Nephron progenitor cell (in vitro differentiated cells): ENCODE results near the gene PGPEP1.

Experiments used
- DNase-seq: peaks from one replicate; pipeline ENCODE4 v3.0.0; 2021
- H3K27ac Mint-ChIP-seq: 2 replicates; pipeline ENCODE4 v1.8.0; 2021; ENCODE audit warnings: mild to moderate bottlenecking, moderate library complexity, mixed read lengths
- H3K27me3 Mint-ChIP-seq: 2 replicates; pipeline ENCODE4 v1.8.0; 2021; ENCODE audit warnings: mild to moderate bottlenecking, low read depth, mixed read lengths; ENCODE audit not compliant: poor library complexity
- H3K36me3 Mint-ChIP-seq: 2 replicates; pipeline ENCODE4 v1.8.0; 2021; ENCODE audit warnings: low read depth, mixed read lengths
- H3K4me1 Mint-ChIP-seq: 2 replicates; pipeline ENCODE4 v1.8.0; 2021; ENCODE audit warnings: mixed read lengths
- H3K4me3 Mint-ChIP-seq: 2 replicates; pipeline ENCODE4 v1.8.0; 2021; ENCODE audit warnings: mild to moderate bottlenecking, moderate library complexity, mixed read lengths
- H3K9me3 Mint-ChIP-seq: 2 replicates; pipeline ENCODE4 v1.8.0; 2021; ENCODE audit warnings: mild to moderate bottlenecking, moderate library complexity, mixed read lengths
- TF ChIP-seq, protein P1 (sequence below): fragments of 200-600 bp; sonication (generic); IDR thresholded peaks from 2 replicates; pipeline ENCODE4 v1.5.0; 2021; ENCODE audit warnings: antibody characterized with exemption

PGPEP1 gene

DNA sequence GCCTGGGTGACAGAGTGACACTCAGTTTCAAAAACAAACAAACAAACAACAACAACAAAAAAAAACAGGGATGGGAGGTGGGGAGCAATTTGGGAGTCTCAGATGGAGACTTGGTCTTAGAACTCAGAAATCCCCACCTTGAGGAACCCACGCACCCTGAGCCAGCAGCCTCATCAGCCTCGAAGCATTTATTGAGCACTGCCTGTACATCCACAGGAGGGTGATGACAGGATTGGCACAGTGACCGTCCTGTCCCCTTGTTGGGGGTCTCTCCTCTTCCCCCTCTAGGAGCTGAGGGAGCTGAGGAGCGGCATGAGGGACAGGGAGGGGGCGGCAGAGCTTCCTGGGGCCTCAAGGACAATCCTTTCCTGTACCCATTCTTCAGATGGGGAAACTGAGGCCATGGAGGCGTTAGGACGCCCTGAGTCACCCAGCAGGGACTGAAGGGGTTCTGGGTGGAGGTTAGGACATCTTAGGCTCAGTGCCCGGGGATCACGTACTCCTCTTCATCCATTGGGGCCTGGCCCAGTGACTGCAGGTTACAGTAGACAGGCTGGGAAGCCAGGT is 51.2 kb downstream of the PGPEP1 start:
- DNase-seq: no peak
- peaks cover 36% of the 10 kb centered on the region for H3K27me3 Mint-ChIP-seq
- H3K9me3 Mint-ChIP-seq: no peaks in the 10 kb centered on the region
- peaks cover 6% of the 10 kb centered on the region for H3K4me1 Mint-ChIP-seq
- TF ChIP-seq, protein P1, sequence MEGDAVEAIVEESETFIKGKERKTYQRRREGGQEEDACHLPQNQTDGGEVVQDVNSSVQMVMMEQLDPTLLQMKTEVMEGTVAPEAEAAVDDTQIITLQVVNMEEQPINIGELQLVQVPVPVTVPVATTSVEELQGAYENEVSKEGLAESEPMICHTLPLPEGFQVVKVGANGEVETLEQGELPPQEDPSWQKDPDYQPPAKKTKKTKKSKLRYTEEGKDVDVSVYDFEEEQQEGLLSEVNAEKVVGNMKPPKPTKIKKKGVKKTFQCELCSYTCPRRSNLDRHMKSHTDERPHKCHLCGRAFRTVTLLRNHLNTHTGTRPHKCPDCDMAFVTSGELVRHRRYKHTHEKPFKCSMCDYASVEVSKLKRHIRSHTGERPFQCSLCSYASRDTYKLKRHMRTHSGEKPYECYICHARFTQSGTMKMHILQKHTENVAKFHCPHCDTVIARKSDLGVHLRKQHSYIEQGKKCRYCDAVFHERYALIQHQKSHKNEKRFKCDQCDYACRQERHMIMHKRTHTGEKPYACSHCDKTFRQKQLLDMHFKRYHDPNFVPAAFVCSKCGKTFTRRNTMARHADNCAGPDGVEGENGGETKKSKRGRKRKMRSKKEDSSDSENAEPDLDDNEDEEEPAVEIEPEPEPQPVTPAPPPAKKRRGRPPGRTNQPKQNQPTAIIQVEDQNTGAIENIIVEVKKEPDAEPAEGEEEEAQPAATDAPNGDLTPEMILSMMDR: no peak
- H3K27ac Mint-ChIP-seq: no peak overlapping the region
- H3K36me3 Mint-ChIP-seq: no peaks in the 10 kb centered on the region
- H3K4me3 Mint-ChIP-seq: no peak overlapping the region

DNA sequence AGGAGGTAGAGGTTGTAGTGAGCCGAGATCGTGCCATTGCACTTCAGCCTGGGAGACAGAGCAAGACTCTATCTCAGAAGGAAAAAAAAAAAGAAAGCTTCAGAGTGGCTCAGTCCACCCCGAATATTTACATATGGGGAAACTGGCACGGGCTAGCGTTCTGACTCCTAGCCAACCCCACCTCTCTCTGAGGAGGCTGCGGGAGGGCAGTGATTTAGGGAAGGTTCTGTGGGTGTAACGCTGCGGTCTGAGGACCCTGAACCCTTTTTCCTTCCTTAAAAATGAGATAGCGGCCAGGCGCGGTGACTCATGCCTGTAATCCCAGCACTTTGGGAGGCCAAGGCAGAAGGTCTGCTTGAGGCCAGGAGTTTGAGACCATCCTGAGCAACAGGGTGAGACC is 52.0 kb downstream of the PGPEP1 start:
- Mint-ChIP-seq H3K4me1 (peaks cover 6% of the 10 kb centered on the region), H3K27ac (no peak overlapping the region), H3K9me3 (no peaks in the 10 kb centered on the region), H3K4me3 (no peak overlapping the region), H3K36me3 (no peaks in the 10 kb centered on the region), H3K27me3 (peaks cover 28% of the 10 kb centered on the region)
- TF ChIP-seq, protein P1: no peak
- DNase-seq: no peak

DNA sequence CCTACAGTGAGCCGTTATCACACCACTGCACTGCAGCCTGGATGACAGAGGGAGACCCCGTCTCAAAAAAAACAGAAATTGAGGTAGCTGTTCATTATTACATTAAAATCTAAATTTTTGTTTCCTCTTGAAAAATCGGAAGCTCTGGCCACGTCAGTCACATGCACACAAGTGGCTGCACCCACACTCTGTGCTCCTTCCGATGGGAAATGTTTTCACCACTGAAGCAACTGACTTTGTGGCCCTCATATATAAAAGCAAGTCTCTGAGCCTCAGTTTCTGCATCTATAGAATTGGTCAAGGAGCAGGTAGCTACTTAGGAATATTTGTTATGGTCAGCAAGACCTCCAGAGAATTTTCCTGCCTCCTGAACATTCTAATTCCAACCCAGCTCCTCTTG is 52.5 kb downstream of the PGPEP1 start:
- peaks cover 9% of the 10 kb centered on the region for H3K4me1 Mint-ChIP-seq
- H3K9me3 Mint-ChIP-seq: no peaks in the 10 kb centered on the region
- DNase-seq: no peak
- H3K27me3 Mint-ChIP-seq: peaks cover 23% of the 10 kb centered on the region
- TF ChIP-seq, protein P1: no peak
- no peak overlapping the region for H3K27ac Mint-ChIP-seq
- H3K4me3 Mint-ChIP-seq: no peak overlapping the region
- H3K36me3 Mint-ChIP-seq: no peaks in the 10 kb centered on the region

DNA sequence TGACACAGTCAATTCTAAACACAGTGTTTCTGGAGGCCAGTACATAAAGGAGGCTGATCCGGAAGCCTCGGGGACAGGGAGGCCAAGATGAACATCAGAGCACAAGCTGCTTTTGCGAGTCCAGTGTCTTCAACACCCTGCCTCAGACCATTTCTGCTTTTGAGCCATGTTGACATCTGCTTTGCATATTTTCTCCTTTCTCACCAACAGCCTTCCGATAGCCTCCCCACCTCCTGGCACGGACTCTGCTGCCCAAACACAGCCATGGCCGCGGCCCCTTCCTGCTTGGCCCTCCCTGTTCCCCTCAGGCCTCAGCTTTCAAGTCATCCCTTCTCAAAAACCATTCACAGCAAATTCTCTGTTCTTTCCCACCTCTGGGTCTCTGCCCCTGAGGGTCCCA is 53.4 kb downstream of the PGPEP1 start:
- no peak for DNase-seq
- Mint-ChIP-seq H3K4me3 (no peak overlapping the region), H3K4me1 (peaks cover 9% of the 10 kb centered on the region), H3K27me3 (peaks cover 25% of the 10 kb centered on the region), H3K27ac (no peak overlapping the region), H3K36me3 (no peaks in the 10 kb centered on the region), H3K9me3 (no peaks in the 10 kb centered on the region)
- TF ChIP-seq, protein P1: no peak

DNA sequence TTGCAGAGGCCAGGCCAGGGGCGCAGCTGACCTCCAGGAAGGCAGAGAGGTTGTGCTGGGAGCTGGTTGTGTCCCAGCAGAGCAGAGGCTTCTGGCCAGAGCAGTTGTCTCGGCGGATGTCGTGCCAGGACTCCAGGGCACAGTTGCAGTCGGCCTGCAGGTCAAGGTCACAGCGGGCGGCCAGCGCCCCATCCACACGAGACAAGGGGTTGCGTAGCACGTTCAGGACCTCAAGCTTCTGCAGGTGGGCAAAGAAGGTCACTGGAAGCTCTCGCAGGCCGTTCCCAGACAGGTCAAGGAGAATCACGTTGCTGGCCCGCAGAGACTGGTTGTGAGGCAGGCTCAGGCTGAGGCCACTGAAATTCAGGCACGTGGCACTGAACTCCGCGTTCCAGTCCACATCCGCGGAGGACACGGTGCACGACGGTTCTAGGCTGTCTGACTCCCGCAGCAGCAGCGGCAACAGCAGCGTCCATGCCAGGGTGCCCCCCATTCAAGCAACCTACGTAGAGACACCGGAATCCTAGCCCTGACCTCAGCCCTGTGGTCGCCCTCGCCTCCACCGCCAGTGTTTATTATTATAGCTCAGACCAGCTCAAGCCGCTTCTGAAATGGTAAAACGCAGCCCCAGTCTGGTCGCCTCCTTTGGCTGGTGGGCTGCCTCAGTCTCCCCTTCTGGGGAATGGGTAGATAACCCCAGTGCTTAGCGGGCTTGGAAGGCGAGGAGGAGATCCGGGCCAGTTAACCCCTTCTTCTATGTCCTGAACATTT is 56.3 kb downstream of the PGPEP1 start:
- TF ChIP-seq, protein P1: no peak
- peaks cover 12% of the 10 kb centered on the region for H3K27me3 Mint-ChIP-seq
- H3K4me3 Mint-ChIP-seq: no peak overlapping the region
- no peaks in the 10 kb centered on the region for H3K9me3 Mint-ChIP-seq
- H3K36me3 Mint-ChIP-seq: no peaks in the 10 kb centered on the region
- no peak for DNase-seq
- H3K4me1 Mint-ChIP-seq: peaks cover 12% of the 10 kb centered on the region
- H3K27ac Mint-ChIP-seq: no peak overlapping the region
